H1 (cell line): ENCODE data around the gene SLIT3. TPM values are rescaled to one million over a fixed set of nuclear protein-coding genes. Genes with fewer than 3 reads are reported as not detected.

Experiments used
- CTCF ChIA-PET: fragments of 300-600 bp; sonication (Branson Sonifier 250); formaldehyde crosslinking; loops from one replicate; lab custom pipeline; 2021; ENCODE audit not compliant: partially characterized antibody; lab: Charles Lee
- POLR2A ChIA-PET: fragments of 300-600 bp; sonication (Branson Sonifier 250); formaldehyde crosslinking; loops from one replicate; lab custom pipeline; 2021; ENCODE audit warnings: inconsistent platforms; ENCODE audit not compliant: partially characterized antibody; lab: Charles Lee
- DNase-seq, 2 experiments: peaks; one replicate each; pipeline versions ENCODE4 v3.0.0 to v3.0.0-alpha.2; 2010 to 2022; ENCODE audit warnings: low spot score in 2 of 2, low read depth in 1 of 2, mixed read lengths in 1 of 2
- FAIRE-seq: peaks from 2 replicates; lab custom pipeline; 2011; peaks lifted over from hg19 to GRCh38; lab: Jason Lieb, UNC
- H2AFZ ChIP-seq: 2 replicates; pipeline ENCODE4 v1.8.1; 2012; ENCODE audit warnings: low read length, inconsistent platforms
- H2AK5ac ChIP-seq: 2 replicates; pipeline ENCODE4 v1.6.1; 2013; ENCODE audit warnings: low read depth, low read length
- H2BK120ac ChIP-seq: replicated peaks from 2 replicates; pipeline ENCODE3; 2013; ENCODE audit warnings: low read depth, low read length, inconsistent platforms
- H2BK12ac ChIP-seq: 2 replicates; pipeline ENCODE4 v1.6.1; 2013; ENCODE audit warnings: low read depth, low read length
- H2BK15ac ChIP-seq: 2 replicates; pipeline ENCODE4 v1.6.1; 2013; ENCODE audit warnings: low read length
- H2BK20ac ChIP-seq: 2 replicates; pipeline ENCODE4 v1.6.1; 2013; ENCODE audit warnings: low read length
- H2BK5ac ChIP-seq: 2 replicates; pipeline ENCODE4 v1.6.1; 2013; ENCODE audit warnings: low read depth, low read length
- H3K14ac ChIP-seq: 2 replicates; pipeline ENCODE4 v1.6.1; 2013; ENCODE audit warnings: inconsistent platforms; ENCODE audit not compliant: insufficient read length
- H3K18ac ChIP-seq: 2 replicates; pipeline ENCODE4 v1.6.1; 2013; ENCODE audit warnings: low read length; ENCODE audit errors: extremely low read depth
- H3K23ac ChIP-seq: 2 replicates; pipeline ENCODE4 v1.6.1; 2013; ENCODE audit warnings: inconsistent platforms; ENCODE audit not compliant: insufficient read length
- H3K23me2 ChIP-seq: 2 replicates; pipeline ENCODE4 v1.6.1; 2013; ENCODE audit warnings: low read depth, low read length
- H3K27ac ChIP-seq: 2 replicates; pipeline ENCODE4 v1.6.1; 2011; ENCODE audit warnings: low read depth, low read length, inconsistent platforms
- H3K27me3 ChIP-seq, 4 experiments: replicated peaks in 1 of 4; 1 replicate in 1 of 4; 2 replicates in 3 of 4; pipeline versions ENCODE4 v1.6.1 to v1.8.1; 2011 to 2013; ENCODE audit warnings: low read length in 3 of 4, mild to moderate bottlenecking in 3 of 4, inconsistent platforms in 2 of 4, mixed read lengths in 2 of 4, moderate library complexity in 1 of 4; ENCODE audit not compliant: control insufficient read depth in 3 of 4, insufficient read depth in 3 of 4; ENCODE audit errors: extremely low read depth in 1 of 4
- H3K36me3 ChIP-seq, 4 experiments: 2 replicates each; pipeline versions ENCODE4 v1.6.1 to v1.8.1; 2011 to 2013; ENCODE audit warnings: mild to moderate bottlenecking in 4 of 4, low read length in 3 of 4, moderate library complexity in 2 of 4, control low read depth in 1 of 4, inconsistent platforms in 1 of 4; ENCODE audit not compliant: insufficient read depth in 4 of 4, control insufficient read depth in 2 of 4
- H3K4ac ChIP-seq: replicated peaks from 2 replicates; pipeline ENCODE3; 2013; ENCODE audit warnings: low read length, low read depth, mixed read lengths, inconsistent platforms; ENCODE audit not compliant: insufficient read length
- H3K4me1 ChIP-seq, 4 experiments: replicated peaks in 1 of 4; 1 replicate in 1 of 4; 2 replicates in 3 of 4; pipeline versions ENCODE4 v1.6.1 to v1.8.1; 2011 to 2013; ENCODE audit warnings: low read length in 3 of 4, inconsistent platforms in 2 of 4, mixed read lengths in 1 of 4; ENCODE audit not compliant: insufficient read depth in 4 of 4, control insufficient read depth in 3 of 4
- H3K4me2 ChIP-seq, 2 experiments: 2 replicates each; pipeline versions ENCODE4 v1.6.1 to v1.8.1; 2011 to 2013; ENCODE audit warnings: low read depth in 2 of 2, low read length in 2 of 2, control low read depth in 1 of 2, inconsistent platforms in 1 of 2, mild to moderate bottlenecking in 1 of 2; ENCODE audit not compliant: insufficient read depth in 1 of 2
- H3K4me3 ChIP-seq, 4 experiments: fragments of 200-600, 300-600 bp in 1 of 4; sonication (generic), shearing (Covaris generic), sonication (Bioruptor Twin) in 1 of 4; 2 replicates each; pipeline versions ENCODE4 v1.5.1 to v1.8.1; 2011 to 2016; ENCODE audit warnings: low read length in 4 of 4, low read depth in 3 of 4, control low read depth in 2 of 4, inconsistent platforms in 2 of 4, mild to moderate bottlenecking in 2 of 4, mixed read lengths in 1 of 4, moderate library complexity in 1 of 4; ENCODE audit not compliant: insufficient read depth in 2 of 4; ENCODE audit errors: extremely low read depth in 1 of 4
- H3K56ac ChIP-seq: replicated peaks from 2 replicates; pipeline ENCODE3; 2013; ENCODE audit warnings: low read depth, mild to moderate bottlenecking, mixed read lengths, low read length, inconsistent platforms; ENCODE audit not compliant: insufficient read length
- H3K79me1 ChIP-seq: 2 replicates; pipeline ENCODE4 v1.6.1; 2013; ENCODE audit warnings: low read depth, low read length, control low read depth
- H3K79me2 ChIP-seq, 2 experiments: 2 replicates each; pipeline versions ENCODE4 v1.6.1 to v1.8.1; 2012 to 2013; ENCODE audit warnings: low read length in 2 of 2, mild to moderate bottlenecking in 2 of 2, inconsistent platforms in 1 of 2; ENCODE audit not compliant: insufficient read depth in 2 of 2, control insufficient read depth in 1 of 2
- H3K9ac ChIP-seq, 4 experiments: replicated peaks in 1 of 4; 1 replicate in 1 of 4; 2 replicates in 3 of 4; pipeline versions ENCODE4 v1.6.1 to v1.8.1; 2011 to 2013; ENCODE audit warnings: low read depth in 3 of 4, low read length in 3 of 4, control low read depth in 2 of 4, mild to moderate bottlenecking in 2 of 4, moderate library complexity in 2 of 4, inconsistent platforms in 1 of 4; ENCODE audit errors: extremely low read depth in 1 of 4
- H3K9me3 ChIP-seq, 2 experiments: 2 replicates each; pipeline versions ENCODE4 v1.6.1 to v1.8.1; 2012 to 2013; ENCODE audit warnings: mild to moderate bottlenecking in 2 of 2, moderate library complexity in 2 of 2, control low read depth in 1 of 2, inconsistent platforms in 1 of 2, low read depth in 1 of 2, low read length in 1 of 2, mixed read lengths in 1 of 2; ENCODE audit not compliant: insufficient read depth in 2 of 2
- H4K20me1 ChIP-seq, 2 experiments: replicated peaks in 1 of 2; 2 replicates each; pipeline versions ENCODE3 to v1.8.1; 2011 to 2013; ENCODE audit warnings: inconsistent platforms in 2 of 2, low read length in 2 of 2, mild to moderate bottlenecking in 1 of 2; ENCODE audit not compliant: insufficient read depth in 2 of 2, control insufficient read depth in 1 of 2
- H4K5ac ChIP-seq: 2 replicates; pipeline ENCODE4 v1.6.1; 2013; ENCODE audit warnings: low read length, low read depth, mixed read lengths, inconsistent platforms; ENCODE audit not compliant: insufficient read length
- H4K8ac ChIP-seq: 2 replicates; pipeline ENCODE4 v1.8.0; 2013; ENCODE audit warnings: mild to moderate bottlenecking, moderate library complexity, low read length, inconsistent platforms; ENCODE audit not compliant: insufficient read depth; ENCODE audit errors: extremely low read depth
- H4K91ac ChIP-seq: replicated peaks from 2 replicates; pipeline ENCODE3; 2013; ENCODE audit warnings: low read length, mixed read lengths, inconsistent platforms; ENCODE audit not compliant: insufficient read length
- KDM4A ChIP-seq: IDR thresholded peaks from one replicate; pipeline ENCODE4 v1.7.1; 2012; ENCODE audit warnings: low read depth, mild to moderate bottlenecking, moderate library complexity, low read length, inconsistent platforms; ENCODE audit not compliant: severe bottlenecking
- WGBS, 2 experiments: shearing (Covaris generic) in 1 of 2; methylation state at CpG; one replicate each; pipeline versions ENCODE4 v1.1.6 to v1.1.7; 2013 to 2015; ENCODE audit warnings: low lambda C conversion rate in 2 of 2, mixed read lengths in 2 of 2, inconsistent platforms in 1 of 2, low coverage in 1 of 2, missing lambda C conversion rate in 1 of 2; ENCODE audit not compliant: insufficient replicate concordance in 2 of 2, insufficient coverage in 1 of 2, insufficient read length in 1 of 2; ENCODE audit errors: extremely low coverage in 1 of 2, missing lambda C conversion rate in 1 of 2; 5-methylcytosine and 5-hydroxymethylcytosine counted together
- polyA plus RNA-seq, 7 experiments: library from polyadenylated mRNA; depleted of rRNA in 3 of 7; stranded (reverse) in 5 of 7; unstranded in 2 of 7; fragments of >200 nt in 5 of 7; fragments of 200-250 nt in 2 of 7; gene quantifications; 1 replicate in 5 of 7; 2 replicates in 1 of 7; 4 replicates in 1 of 7; pipeline versions ENCODE4 v1.2.1 to v1.2.3, GENCODE V29; 2011 to 2013; ENCODE audit warnings: missing spikeins in 2 of 7, mixed read lengths in 2 of 7
- total RNA-seq: library from RNA; stranded (reverse); fragmentation: NEBNext Ultra II Directional; extraction: Animal tissue kit (Norgen Biotek cat#: 25700); gene quantifications from 2 replicates; pipeline ENCODE4 v1.2.1, GENCODE V29; 2021

Gene SLIT3
- total and polyA plus RNA-seq, 2 of the 8 experiments (the other 6 are each of a cell fraction or from before 2014, with no cell fraction given) = 1.1 to 1.2 TPM

GRCh38 chr5:168995024-168995423, 305.9 kb downstream of the SLIT3 start:
- no peak overlapping the region for H4K5ac ChIP-seq
- no peaks in the 10 kb centered on the region for H3K36me3 ChIP-seq
- no peak overlapping the region for H3K18ac ChIP-seq
- H3K56ac ChIP-seq = no peak overlapping the region
- POLR2A ChIA-PET = no interaction called here
- no peak overlapping the region for H3K4ac ChIP-seq
- H2BK12ac ChIP-seq = no peak overlapping the region
- H2BK120ac ChIP-seq = no peak overlapping the region
- H3K4me1 ChIP-seq = peaks cover 0 to 13% (median 4%) of the 10 kb centered on the region in 4 experiments; a peak in 4 of 7 replicates
- no peak overlapping the region for H4K8ac ChIP-seq
- no peak overlapping the region for H2BK15ac ChIP-seq
- H3K23me2 ChIP-seq = no peaks in the 10 kb centered on the region
- WGBS, 2 experiments = 91% methylated on average over 3 of the region's 3 CpGs; no CpG with 5 or more reads in 1 of the 2 experiments
- no peak overlapping the region for H2AFZ ChIP-seq
- no peak for TF ChIP-seq KDM4A
- TF ChIP-seq, all 59 proteins: peak for 0
- H3K14ac ChIP-seq = no peak overlapping the region
- H3K27ac ChIP-seq = no peak overlapping the region
- no peak for FAIRE-seq
- no peaks in the 10 kb centered on the region for H3K27me3 ChIP-seq
- no peak overlapping the region for H2BK5ac ChIP-seq
- H3K9me3 ChIP-seq = no peaks in the 10 kb centered on the region
- H3K79me1 ChIP-seq = no peaks in the 10 kb centered on the region
- no peak overlapping the region for H3K4me3 ChIP-seq
- no peaks in the 10 kb centered on the region for H3K79me2 ChIP-seq
- no peak overlapping the region for H2BK20ac ChIP-seq
- no peak overlapping the region for H3K9ac ChIP-seq
- DNase-seq = no peak
- H4K91ac ChIP-seq = no peak overlapping the region
- no peaks in the 10 kb centered on the region for H4K20me1 ChIP-seq
- H3K4me2 ChIP-seq = no peak overlapping the region
- CTCF ChIA-PET = interaction anchor here (0.6 to 2.9 kb wide), 7 partner anchors 8 to 586 kb away, joined by 3 to 17 read pairs (median 3); no protein-coding TSS in a partner anchor
- H2AK5ac ChIP-seq = no peak overlapping the region
- H3K23ac ChIP-seq = no peak overlapping the region
